H9 (cell line): Measurements from ENCODE around the gene FAM25G. TPM values are rescaled to one million over a fixed set of nuclear protein-coding genes. Genes with fewer than 3 reads are reported as not detected.
"Not testable (repeated sequence)": the region's sequence is repeated elsewhere in the genome, so short reads cannot be mapped to it uniquely, and the experiment has no call there.

Experiments
- DNase-seq: peaks from one replicate; pipeline ENCODE4 v3.0.0-alpha.2; 2017
- H2AFZ ChIP-seq: one replicate; pipeline ENCODE4 v1.6.1; 2013; ENCODE audit warnings: mild to moderate bottlenecking, low read length, control low read depth, moderate library complexity
- H2AK5ac ChIP-seq: 2 replicates; pipeline ENCODE4 v1.6.1; 2013; ENCODE audit warnings: low read length, control low read depth, mixed read lengths; ENCODE audit not compliant: insufficient read length
- H2BK120ac ChIP-seq: one replicate; pipeline ENCODE4 v1.6.1; 2013; ENCODE audit warnings: low read depth, mild to moderate bottlenecking, low read length, control low read depth, inconsistent platforms; ENCODE audit not compliant: poor library complexity, severe bottlenecking
- H2BK12ac ChIP-seq: 2 replicates; pipeline ENCODE4 v1.6.1; 2013; ENCODE audit warnings: low read length, control low read depth, mixed read lengths, low read depth; ENCODE audit not compliant: insufficient read length
- H2BK15ac ChIP-seq: 2 replicates; pipeline ENCODE4 v1.6.1; 2013; ENCODE audit warnings: low read depth, low read length, control low read depth
- H2BK20ac ChIP-seq: one replicate; pipeline ENCODE4 v1.6.1; 2013; ENCODE audit warnings: low read depth, mild to moderate bottlenecking, low read length, control low read depth, inconsistent platforms; ENCODE audit not compliant: poor library complexity, severe bottlenecking
- H2BK5ac ChIP-seq: 2 replicates; pipeline ENCODE4 v1.6.1; 2013; ENCODE audit warnings: low read length, control low read depth, mixed read lengths; ENCODE audit not compliant: insufficient read length
- H3K14ac ChIP-seq: 2 replicates; pipeline ENCODE4 v1.6.1; 2013; ENCODE audit warnings: low read length, control low read depth; ENCODE audit not compliant: insufficient read depth
- H3K18ac ChIP-seq: 2 replicates; pipeline ENCODE4 v1.6.1; 2013; ENCODE audit warnings: low read depth, mild to moderate bottlenecking, mixed read lengths, low read length, control low read depth; ENCODE audit not compliant: insufficient read length
- H3K23ac ChIP-seq: 2 replicates; pipeline ENCODE4 v1.6.1; 2013; ENCODE audit warnings: low read length, control low read depth, mixed read lengths, low read depth; ENCODE audit not compliant: insufficient read length
- H3K23me2 ChIP-seq: 2 replicates; pipeline ENCODE4 v1.6.1; 2013; ENCODE audit warnings: low read depth, mild to moderate bottlenecking, mixed read lengths, low read length, control low read depth; ENCODE audit not compliant: insufficient read length, poor library complexity, severe bottlenecking
- H3K27ac ChIP-seq: 2 replicates; pipeline ENCODE4 v1.5.1; 2013; ENCODE audit warnings: low read length, control low read depth, mixed read lengths, low read depth; ENCODE audit not compliant: insufficient read length
- H3K27me3 ChIP-seq: 2 replicates; pipeline ENCODE4 v1.6.1; 2013; ENCODE audit warnings: low read length, control low read depth, inconsistent platforms; ENCODE audit not compliant: insufficient read depth
- H3K4ac ChIP-seq: 2 replicates; pipeline ENCODE4 v1.6.1; 2013; ENCODE audit warnings: low read depth, mild to moderate bottlenecking, control low read depth, inconsistent platforms, low read length, moderate library complexity
- H3K4me1 ChIP-seq: 2 replicates; pipeline ENCODE4 v1.6.1; 2013; ENCODE audit warnings: low read length, control low read depth, inconsistent platforms; ENCODE audit not compliant: insufficient read depth
- H3K4me2 ChIP-seq: 2 replicates; pipeline ENCODE4 v1.6.1; 2013; ENCODE audit warnings: low read length, control low read depth, mixed read lengths; ENCODE audit not compliant: insufficient read length, insufficient read depth
- H3K56ac ChIP-seq: 2 replicates; pipeline ENCODE4 v1.6.1; 2013; ENCODE audit warnings: low read depth, mild to moderate bottlenecking, mixed read lengths, low read length, control low read depth; ENCODE audit not compliant: insufficient read length
- H3K79me1 ChIP-seq: 2 replicates; pipeline ENCODE4 v1.6.1; 2013; ENCODE audit warnings: low read depth, mild to moderate bottlenecking, moderate library complexity, low read length, control low read depth, inconsistent platforms; ENCODE audit not compliant: insufficient read depth, poor library complexity, severe bottlenecking
- H3K79me2 ChIP-seq: 2 replicates; pipeline ENCODE4 v1.6.1; 2013; ENCODE audit warnings: low read length, control low read depth, inconsistent platforms; ENCODE audit not compliant: insufficient read depth
- H3K9ac ChIP-seq: 2 replicates; pipeline ENCODE4 v1.6.1; 2013; ENCODE audit warnings: low read length, control low read depth, mixed read lengths; ENCODE audit not compliant: insufficient read length; ENCODE audit errors: extremely low read depth
- H3K9me3 ChIP-seq: one replicate; pipeline ENCODE4 v1.6.1; 2013; ENCODE audit warnings: low read depth, low read length, inconsistent platforms; ENCODE audit not compliant: control insufficient read depth
- H3T11ph ChIP-seq: one replicate; pipeline ENCODE4 v1.6.1; 2013; ENCODE audit warnings: mild to moderate bottlenecking, low read length, control low read depth, inconsistent platforms
- H4K20me1 ChIP-seq: one replicate; pipeline ENCODE4 v1.6.1; 2013; ENCODE audit not compliant: control insufficient read depth, insufficient read length, insufficient read depth
- H4K5ac ChIP-seq: 2 replicates; pipeline ENCODE4 v1.6.1; 2013; ENCODE audit warnings: low read depth, mild to moderate bottlenecking, mixed read lengths, low read length, control low read depth; ENCODE audit not compliant: insufficient read length
- H4K8ac ChIP-seq: replicated peaks from 2 replicates; pipeline ENCODE4 v1.6.1; 2013; ENCODE audit warnings: low read length, control low read depth, mixed read lengths, low read depth; ENCODE audit not compliant: insufficient read length
- H4K91ac ChIP-seq: 2 replicates; pipeline ENCODE4 v1.6.1; 2013; ENCODE audit warnings: low read depth, mild to moderate bottlenecking, moderate library complexity, mixed read lengths, low read length, control low read depth; ENCODE audit not compliant: insufficient read length
- H3K27ac Mint-ChIP-seq, 3 experiments: 2 replicates in 2 of 3; 3 replicates in 1 of 3; pipeline ENCODE4 v1.8.0; 2020 to 2021; ENCODE audit warnings: mixed read lengths in 3 of 3, mild to moderate bottlenecking in 1 of 3, moderate library complexity in 1 of 3
- H3K27me3 Mint-ChIP-seq: 2 replicates; pipeline ENCODE4 v1.8.0; 2021; ENCODE audit warnings: low read depth, mild to moderate bottlenecking, moderate library complexity, mixed read lengths
- H3K36me3 Mint-ChIP-seq, 3 experiments: 2 replicates in 2 of 3; 3 replicates in 1 of 3; pipeline ENCODE4 v1.8.0; 2020 to 2021; ENCODE audit warnings: low read depth in 3 of 3, mixed read lengths in 3 of 3; ENCODE audit not compliant: insufficient read depth in 1 of 3
- H3K4me1 Mint-ChIP-seq, 2 experiments: 2 replicates each; pipeline ENCODE4 v1.8.0; 2020; ENCODE audit warnings: mixed read lengths in 2 of 2
- H3K4me3 Mint-ChIP-seq, 2 experiments: 2 replicates in 1 of 2; 3 replicates in 1 of 2; pipeline ENCODE4 v1.8.0; 2020 to 2021; ENCODE audit warnings: mild to moderate bottlenecking in 2 of 2, mixed read lengths in 2 of 2, moderate library complexity in 1 of 2
- H3K9me3 Mint-ChIP-seq, 2 experiments: 2 replicates in 1 of 2; 3 replicates in 1 of 2; pipeline ENCODE4 v1.8.0; 2020; ENCODE audit warnings: mild to moderate bottlenecking in 2 of 2, mixed read lengths in 2 of 2, moderate library complexity in 1 of 2
- WGBS: extraction: QIAGEN DNeasy Blood & Tissue Kit; methylation state at CpG from one replicate; pipeline ENCODE4 v1.1.7; 2013; ENCODE audit warnings: missing lambda C conversion rate, low lambda C conversion rate, mixed read lengths; ENCODE audit not compliant: insufficient read length; ENCODE audit errors: extremely low coverage; 5-methylcytosine and 5-hydroxymethylcytosine counted together
- total RNA-seq: library from RNA; stranded (reverse); gene quantifications from 2 replicates; pipeline ENCODE4 v1.2.1, GENCODE V29; 2021

The FAM25G gene
- total RNA-seq, 1 experiment from 2014 or later, result not detected

DNA sequence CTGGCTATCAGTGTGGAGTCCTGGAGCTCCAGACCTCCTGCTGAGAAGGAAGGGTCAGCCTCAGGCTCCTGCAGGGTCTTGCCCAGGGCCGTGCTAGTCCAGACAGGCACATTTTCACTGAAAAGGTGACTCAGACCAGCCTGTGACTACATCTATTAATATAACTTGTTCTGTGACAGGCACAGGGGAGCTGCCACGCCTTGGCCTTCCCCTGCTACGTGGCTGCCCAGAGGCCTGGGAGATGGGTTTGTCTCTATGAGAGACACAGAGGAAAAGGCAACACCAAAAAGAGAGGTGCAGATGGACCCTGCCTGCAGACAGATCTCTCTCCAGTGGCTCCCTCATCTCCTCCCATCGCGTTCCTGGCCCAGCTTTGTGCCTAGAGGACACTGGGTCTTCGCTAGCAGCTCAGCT lies 9.7 kb downstream of the FAM25G start:
- H3K27ac ChIP-seq, H3K9me3 Mint-ChIP-seq: not testable (repeated sequence)
- WGBS, result no CpG with 5 or more reads among the region's 6 CpGs

GRCh38 chr10:47481182-47481766 lies 10.2 kb downstream of the FAM25G start:
- not testable (repeated sequence) for H3K9ac ChIP-seq, H2BK20ac ChIP-seq, H3K23ac ChIP-seq, H3K36me3 Mint-ChIP-seq, H3K27ac ChIP-seq, H3K9me3 Mint-ChIP-seq, H2BK12ac ChIP-seq, H2AFZ ChIP-seq, DNase-seq, H3T11ph ChIP-seq, H3K18ac ChIP-seq, H3K4me1 Mint-ChIP-seq, H3K4me2 ChIP-seq, H3K56ac ChIP-seq, H3K79me1 ChIP-seq, H4K20me1 ChIP-seq, H2BK15ac ChIP-seq, H4K8ac ChIP-seq, H3K79me2 ChIP-seq, H3K14ac ChIP-seq, H3K9me3 ChIP-seq, H3K4me1 ChIP-seq, H3K4ac ChIP-seq, H2AK5ac ChIP-seq, H4K91ac ChIP-seq, H3K27me3 Mint-ChIP-seq, H2BK120ac ChIP-seq, H3K27me3 ChIP-seq, H4K5ac ChIP-seq, H3K23me2 ChIP-seq, H2BK5ac ChIP-seq, H3K27ac Mint-ChIP-seq, H3K4me3 Mint-ChIP-seq
- no CpG with 5 or more reads among the region's 10 CpGs for WGBS

More for the DNA sequence above, 9.7 kb downstream of the FAM25G start:
- not testable (repeated sequence) for DNase-seq, H4K91ac ChIP-seq, H3K14ac ChIP-seq, H3K23me2 ChIP-seq, H3K79me1 ChIP-seq, H3K18ac ChIP-seq, H3K4me1 ChIP-seq, H4K5ac ChIP-seq, H3K9me3 ChIP-seq, H3K9ac ChIP-seq, H2BK5ac ChIP-seq, H2BK12ac ChIP-seq, H3K4me2 ChIP-seq, H2BK120ac ChIP-seq, H3T11ph ChIP-seq, H3K27ac Mint-ChIP-seq, H3K56ac ChIP-seq, H3K27me3 Mint-ChIP-seq, H3K4me3 Mint-ChIP-seq, H4K20me1 ChIP-seq, H3K27me3 ChIP-seq, H4K8ac ChIP-seq, H3K36me3 Mint-ChIP-seq, H3K79me2 ChIP-seq, H2BK20ac ChIP-seq, H2BK15ac ChIP-seq, H2AK5ac ChIP-seq, H2AFZ ChIP-seq, H3K23ac ChIP-seq, H3K4me1 Mint-ChIP-seq, H3K4ac ChIP-seq
